Suprapubic skin (tissue), 4 donors: Measurements from ENCODE around the gene SAG. TPM values are rescaled to one million over a fixed set of nuclear protein-coding genes. Genes with fewer than 3 reads are reported as not detected.

Experiments used
- DNase-seq, 2 donors: peaks; one replicate each; pipeline ENCODE4 v3.0.0-alpha.2; 2019; ENCODE audit warnings: low spot score in 2 of 2
- H3K27ac ChIP-seq: fragments of 200-600 bp; sonication (generic); one replicate; pipeline ENCODE4 v1.5.1; 2019
- H3K27me3 ChIP-seq: fragments of 200-600 bp; sonication (generic); one replicate; pipeline ENCODE4 v1.5.1; 2019
- H3K36me3 ChIP-seq: fragments of 200-600 bp; sonication (generic); one replicate; pipeline ENCODE4 v1.5.1; 2019
- H3K4me1 ChIP-seq: fragments of 200-600 bp; sonication (generic); one replicate; pipeline ENCODE4 v1.5.1; 2019
- H3K4me3 ChIP-seq: fragments of 200-600 bp; sonication (generic); one replicate; pipeline ENCODE4 v1.5.1; 2019; ENCODE audit warnings: mild to moderate bottlenecking
- H3K9me3 ChIP-seq: fragments of 200-600 bp; sonication (generic); one replicate; pipeline ENCODE4 v1.5.1; 2019
- EP300 ChIP-seq: sonication (generic); formaldehyde crosslinking; IDR thresholded peaks from one replicate; pipeline ENCODE4 v1.6.1; 2017; ENCODE audit warnings: antibody characterized with exemption
- POLR2A ChIP-seq, 2 donors: fragments of 450-650 bp; IDR thresholded peaks; one replicate each; pipeline ENCODE4 v1.6.1; 2017; ENCODE audit warnings: antibody characterized with exemption in 2 of 2, mild to moderate bottlenecking in 2 of 2, moderate library complexity in 2 of 2
- POLR2AphosphoS5 ChIP-seq, 3 donors: sonication (generic); formaldehyde crosslinking; IDR thresholded peaks; one replicate each; pipeline ENCODE4 v1.6.1; 2017; ENCODE audit warnings: antibody characterized with exemption in 3 of 3
- WGBS: methylation state at CpG from one replicate; pipeline ENCODE4 v1.1.5; 2018; 5-methylcytosine and 5-hydroxymethylcytosine counted together
- total RNA-seq, 4 donors: library from RNA; depleted of rRNA; stranded (reverse); fragments of >200 nt; gene quantifications; one replicate each; pipeline ENCODE4 v1.1.0, GENCODE V29; 2016
- TF ChIP-seq, protein P1 (sequence below), 2 donors: fragments of 200-600 bp in 1 of 2; fragments of 450-650 bp in 1 of 2; sonication (generic) in 1 of 2; IDR thresholded peaks; one replicate each; pipeline ENCODE4 v1.5.1; 2016 to 2019; ENCODE audit warnings: antibody characterized with exemption in 2 of 2, mild to moderate bottlenecking in 1 of 2, moderate library complexity in 1 of 2

Gene SAG
- total RNA-seq, 4 donors from 2014 or later, result not detected

DNA sequence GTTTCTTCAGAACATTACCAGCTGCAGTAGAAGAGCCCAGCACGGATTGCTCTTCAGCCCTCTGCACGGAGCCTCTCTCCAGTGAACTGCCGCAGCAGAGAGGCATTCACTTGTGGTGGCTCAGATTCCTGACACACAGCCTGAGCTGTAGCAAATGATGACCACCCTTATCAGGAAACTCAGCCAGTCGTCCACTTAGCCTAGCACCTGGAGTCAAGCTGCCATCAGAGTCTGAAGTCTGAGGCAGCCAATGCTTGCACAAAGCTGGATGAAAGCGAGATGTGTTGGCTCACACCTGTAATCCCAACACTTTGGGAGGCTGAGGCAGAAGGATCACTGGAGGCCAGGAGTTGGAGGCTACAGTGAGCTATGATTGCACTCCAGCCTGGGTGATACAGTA is 11.7 kb upstream of the SAG start:
- TF ChIP-seq EP300 (no peak), POLR2AphosphoS5 (IDR thresholded peaks at IDR 0.05) (no peak), POLR2A (IDR thresholded peaks at IDR 0.05) (no peak)
- TF ChIP-seq, protein P1, sequence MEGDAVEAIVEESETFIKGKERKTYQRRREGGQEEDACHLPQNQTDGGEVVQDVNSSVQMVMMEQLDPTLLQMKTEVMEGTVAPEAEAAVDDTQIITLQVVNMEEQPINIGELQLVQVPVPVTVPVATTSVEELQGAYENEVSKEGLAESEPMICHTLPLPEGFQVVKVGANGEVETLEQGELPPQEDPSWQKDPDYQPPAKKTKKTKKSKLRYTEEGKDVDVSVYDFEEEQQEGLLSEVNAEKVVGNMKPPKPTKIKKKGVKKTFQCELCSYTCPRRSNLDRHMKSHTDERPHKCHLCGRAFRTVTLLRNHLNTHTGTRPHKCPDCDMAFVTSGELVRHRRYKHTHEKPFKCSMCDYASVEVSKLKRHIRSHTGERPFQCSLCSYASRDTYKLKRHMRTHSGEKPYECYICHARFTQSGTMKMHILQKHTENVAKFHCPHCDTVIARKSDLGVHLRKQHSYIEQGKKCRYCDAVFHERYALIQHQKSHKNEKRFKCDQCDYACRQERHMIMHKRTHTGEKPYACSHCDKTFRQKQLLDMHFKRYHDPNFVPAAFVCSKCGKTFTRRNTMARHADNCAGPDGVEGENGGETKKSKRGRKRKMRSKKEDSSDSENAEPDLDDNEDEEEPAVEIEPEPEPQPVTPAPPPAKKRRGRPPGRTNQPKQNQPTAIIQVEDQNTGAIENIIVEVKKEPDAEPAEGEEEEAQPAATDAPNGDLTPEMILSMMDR (IDR thresholded peaks at IDR 0.05), result no peak
- WGBS, result 92% methylated on average over 5 of the region's 5 CpGs
- Histone ChIP-seq H3K27me3 (no peaks in the 10 kb centered on the region), H3K36me3 (peaks cover 55% of the 10 kb centered on the region), H3K4me3 (no peak overlapping the region), H3K9me3 (no peaks in the 10 kb centered on the region), H3K4me1 (no peaks in the 10 kb centered on the region), H3K27ac (no peak overlapping the region)
- DNase-seq, result no peak

DNA sequence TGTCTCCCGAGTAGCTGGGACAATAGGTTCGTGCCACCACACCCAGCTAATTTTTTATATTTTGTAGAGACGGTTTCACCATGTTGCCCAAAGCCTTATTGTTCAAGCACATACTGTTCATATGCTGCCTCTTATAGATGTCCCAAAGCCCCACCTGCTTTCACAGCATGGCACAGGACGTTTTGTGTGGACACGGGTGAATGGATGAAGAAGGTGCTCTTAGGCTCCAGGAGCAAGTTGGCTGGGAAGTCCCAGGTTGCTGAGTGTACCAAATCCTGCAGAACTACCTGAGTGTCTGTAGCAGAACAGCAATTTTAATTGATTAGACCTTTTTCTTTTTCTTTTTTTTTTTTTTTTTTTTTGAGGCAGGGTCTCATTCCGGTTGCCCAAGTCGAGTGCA is 10.5 kb upstream of the SAG start:
- no peak for DNase-seq
- WGBS, result 70% methylated on average over 7 of the region's 7 CpGs
- Histone ChIP-seq H3K27me3 (no peaks in the 10 kb centered on the region), H3K4me1 (no peaks in the 10 kb centered on the region), H3K36me3 (peaks cover 43% of the 10 kb centered on the region), H3K27ac (no peak overlapping the region), H3K4me3 (no peak overlapping the region), H3K9me3 (no peaks in the 10 kb centered on the region)
- TF ChIP-seq EP300 (no peak), POLR2AphosphoS5 (IDR thresholded peaks at IDR 0.05) (no peak), POLR2A (IDR thresholded peaks at IDR 0.05) (no peak)
- TF ChIP-seq, protein P1 (IDR thresholded peaks at IDR 0.05), result no peak

DNA sequence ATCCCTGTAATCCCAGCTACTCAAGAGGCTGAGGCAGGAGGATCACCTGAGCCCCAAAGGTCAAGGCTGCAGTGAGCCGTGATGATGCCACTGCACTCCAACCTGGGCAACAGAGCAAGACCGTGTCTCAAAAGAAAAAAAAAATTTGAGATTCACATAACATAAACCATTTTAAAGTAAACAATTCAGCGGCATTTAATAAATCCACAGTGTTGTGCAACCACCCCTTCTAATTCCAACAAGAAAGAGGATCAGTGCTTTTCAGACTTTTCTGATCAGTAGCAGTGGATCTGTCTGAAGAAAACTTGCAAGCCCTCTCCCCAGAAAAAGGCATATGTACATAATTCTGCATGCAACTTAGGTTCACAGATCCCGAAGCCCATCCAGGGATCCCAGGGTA is 7.2 kb upstream of the SAG start:
- TF ChIP-seq EP300 (no peak), POLR2AphosphoS5 (IDR thresholded peaks at IDR 0.05) (no peak), POLR2A (IDR thresholded peaks at IDR 0.05) (no peak)
- TF ChIP-seq, protein P1 (IDR thresholded peaks at IDR 0.05), result no peak
- DNase-seq, result no peak
- Histone ChIP-seq H3K27ac (no peak overlapping the region), H3K27me3 (no peaks in the 10 kb centered on the region), H3K4me3 (no peak overlapping the region), H3K36me3 (peaks cover 9% of the 10 kb centered on the region), H3K4me1 (no peaks in the 10 kb centered on the region), H3K9me3 (no peaks in the 10 kb centered on the region)
- WGBS, result 90% methylated on average over 4 of the region's 4 CpGs

DNA sequence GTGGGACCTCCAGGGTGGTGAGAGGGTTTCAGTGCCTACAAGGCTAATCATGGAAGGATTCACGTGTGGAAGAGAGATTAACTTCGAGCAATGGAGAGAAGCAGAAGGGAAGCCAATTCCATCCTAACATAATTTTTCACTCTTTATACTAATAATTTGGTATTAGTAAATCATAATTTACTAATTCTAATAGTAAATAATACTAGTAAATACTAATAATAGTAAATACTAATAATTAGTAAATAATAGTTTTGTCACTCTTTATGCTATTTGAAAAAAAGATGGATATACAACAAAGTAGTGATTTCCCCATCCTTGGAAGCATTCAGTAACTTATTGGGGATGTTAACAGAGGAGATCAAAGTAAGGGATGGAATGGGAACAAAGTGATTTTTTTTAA is 6.4 kb upstream of the SAG start:
- TF ChIP-seq, protein P1 (IDR thresholded peaks at IDR 0.05), result no peak
- TF ChIP-seq POLR2AphosphoS5 (IDR thresholded peaks at IDR 0.05) (no peak), EP300 (no peak), POLR2A (IDR thresholded peaks at IDR 0.05) (no peak)
- Histone ChIP-seq H3K36me3 (peaks cover under 1% of the 10 kb centered on the region), H3K27ac (no peak overlapping the region), H3K4me1 (no peaks in the 10 kb centered on the region), H3K4me3 (no peak overlapping the region), H3K9me3 (no peaks in the 10 kb centered on the region), H3K27me3 (no peaks in the 10 kb centered on the region)
- 82% methylated on average over 2 of the region's 2 CpGs for WGBS
- DNase-seq, result no peak

DNA sequence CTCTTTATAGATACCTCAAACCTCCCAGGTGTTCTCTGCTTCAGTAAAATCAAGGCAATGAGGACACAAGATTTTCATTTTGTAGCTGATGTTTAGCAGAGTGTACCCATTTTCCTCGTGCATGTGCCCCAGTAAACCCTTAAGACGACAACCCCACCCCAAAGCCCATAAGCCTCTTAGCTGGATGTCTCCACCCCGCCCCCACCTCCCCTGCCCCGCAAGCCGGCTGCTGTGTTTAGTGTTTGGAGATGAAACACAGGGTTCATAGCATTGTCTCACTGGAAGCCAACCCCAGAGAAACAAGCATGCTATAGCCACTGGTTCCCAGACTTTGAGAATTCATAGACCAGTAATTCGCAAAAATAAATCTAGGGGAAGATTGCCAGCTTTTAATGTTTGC is 5.8 kb upstream of the SAG start:
- no peak for DNase-seq
- Histone ChIP-seq H3K27me3 (no peaks in the 10 kb centered on the region), H3K9me3 (no peaks in the 10 kb centered on the region), H3K36me3 (no peaks in the 10 kb centered on the region), H3K4me1 (no peaks in the 10 kb centered on the region), H3K27ac (no peak overlapping the region), H3K4me3 (no peak overlapping the region)
- WGBS, result 61% methylated on average over 6 of the region's 6 CpGs
- TF ChIP-seq, protein P1 (IDR thresholded peaks at IDR 0.05), result no peak
- TF ChIP-seq POLR2AphosphoS5 (IDR thresholded peaks at IDR 0.05) (no peak), POLR2A (IDR thresholded peaks at IDR 0.05) (no peak), EP300 (no peak)
